ENCODE results near the gene CARMIL1. TPM values are rescaled to one million over a fixed set of nuclear protein-coding genes. Genes with fewer than 3 reads are reported as not detected.

Gene CARMIL1
- total RNA-seq, 1 donor from 2014 or later, result 19.1 TPM

- Mint-ChIP-seq H3K4me3 (ENCODE audit: unreplicated experiment) (peak overlapping the region; percentile 95), H3K36me3 (ENCODE audit: low read depth, unreplicated experiment) (no peaks in the 10 kb centered on the region), H3K27me3 (ENCODE audit: low read depth, unreplicated experiment) (no peaks in the 10 kb centered on the region), H3K9me3 (ENCODE audit: unreplicated experiment) (no peaks in the 10 kb centered on the region), H3K27ac (ENCODE audit: unreplicated experiment) (peak overlapping the region; percentile 76), H3K4me1 (ENCODE audit: low read depth, unreplicated experiment) (peaks cover 12% of the 10 kb centered on the region)
- no peak for DNase-seq (ENCODE audit: low read depth)
- no peaks in the 10 kb centered on the region for H3K9me3 ChIP-seq (ENCODE audit: insufficient read depth, low read depth, low read length)
- no peaks in the 10 kb centered on the region for H3K36me3 ChIP-seq (ENCODE audit: insufficient read depth, low read length)
- peak overlapping the region; percentile 89 for H3K9ac ChIP-seq (ENCODE audit: low read length)
- peak overlapping the region; percentile 95 for H2AFZ ChIP-seq (ENCODE audit: low read depth, low read length)
- no peaks in the 10 kb centered on the region for H3K79me2 ChIP-seq (ENCODE audit: insufficient read depth, low read length)
- H3K4me2 ChIP-seq (ENCODE audit: low read length), result peak overlapping the region; percentile 100
- no peaks in the 10 kb centered on the region for H4K20me1 ChIP-seq (ENCODE audit: insufficient read depth, low read length)
- H3K27ac ChIP-seq (ENCODE audit: low read depth, low read length), result no peak overlapping the region
- peak overlapping the region; percentile 82 for H3K4me3 ChIP-seq (ENCODE audit: insufficient read depth, low read depth, low read length)
- H3K27me3 ChIP-seq (ENCODE audit: insufficient read depth, low read length), result no peaks in the 10 kb centered on the region
- H3K4me1 ChIP-seq (ENCODE audit: insufficient read depth, low read length), result peaks cover 15% of the 10 kb centered on the region
- FAIRE-seq, result no peak
- TF ChIP-seq EZH2 (IDR thresholded peaks at IDR 0.05; ENCODE audit: insufficient read depth, low read length), result no peak
- TF ChIP-seq, protein P1, sequence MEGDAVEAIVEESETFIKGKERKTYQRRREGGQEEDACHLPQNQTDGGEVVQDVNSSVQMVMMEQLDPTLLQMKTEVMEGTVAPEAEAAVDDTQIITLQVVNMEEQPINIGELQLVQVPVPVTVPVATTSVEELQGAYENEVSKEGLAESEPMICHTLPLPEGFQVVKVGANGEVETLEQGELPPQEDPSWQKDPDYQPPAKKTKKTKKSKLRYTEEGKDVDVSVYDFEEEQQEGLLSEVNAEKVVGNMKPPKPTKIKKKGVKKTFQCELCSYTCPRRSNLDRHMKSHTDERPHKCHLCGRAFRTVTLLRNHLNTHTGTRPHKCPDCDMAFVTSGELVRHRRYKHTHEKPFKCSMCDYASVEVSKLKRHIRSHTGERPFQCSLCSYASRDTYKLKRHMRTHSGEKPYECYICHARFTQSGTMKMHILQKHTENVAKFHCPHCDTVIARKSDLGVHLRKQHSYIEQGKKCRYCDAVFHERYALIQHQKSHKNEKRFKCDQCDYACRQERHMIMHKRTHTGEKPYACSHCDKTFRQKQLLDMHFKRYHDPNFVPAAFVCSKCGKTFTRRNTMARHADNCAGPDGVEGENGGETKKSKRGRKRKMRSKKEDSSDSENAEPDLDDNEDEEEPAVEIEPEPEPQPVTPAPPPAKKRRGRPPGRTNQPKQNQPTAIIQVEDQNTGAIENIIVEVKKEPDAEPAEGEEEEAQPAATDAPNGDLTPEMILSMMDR (IDR thresholded peaks at IDR 0.05; ENCODE audit: insufficient read depth, low read depth, low read length), result no peak
Measured at GRCh38 chr6:25279748-25280343, 672 bp downstream of the CARMIL1 start.

- H3K79me2 ChIP-seq (ENCODE audit: insufficient read depth, low read length), result no peaks in the 10 kb centered on the region
Measured at GRCh38 chr6:25280344-25281074, 1.3 kb downstream of the CARMIL1 start.

More at GRCh38 chr6:25280344-25281074, 1.3 kb downstream of the CARMIL1 start:
- Mint-ChIP-seq H3K27ac (ENCODE audit: unreplicated experiment) (peak overlapping the region; percentile 76), H3K4me3 (ENCODE audit: unreplicated experiment) (peak overlapping the region; percentile 95), H3K4me1 (ENCODE audit: low read depth, unreplicated experiment) (peaks cover 12% of the 10 kb centered on the region), H3K9me3 (ENCODE audit: unreplicated experiment) (no peaks in the 10 kb centered on the region), H3K36me3 (ENCODE audit: low read depth, unreplicated experiment) (peaks cover 5% of the 10 kb centered on the region), H3K27me3 (ENCODE audit: low read depth, unreplicated experiment) (no peaks in the 10 kb centered on the region)
- Histone ChIP-seq H3K36me3 (ENCODE audit: insufficient read depth, low read length) (no peaks in the 10 kb centered on the region), H3K27ac (ENCODE audit: low read depth, low read length) (no peak overlapping the region), H3K4me3 (ENCODE audit: insufficient read depth, low read depth, low read length) (peak overlapping the region; percentile 82), H2AFZ (ENCODE audit: low read depth, low read length) (peak overlapping the region; percentile 95), H3K9me3 (ENCODE audit: insufficient read depth, low read depth, low read length) (no peaks in the 10 kb centered on the region), H3K4me2 (ENCODE audit: low read length) (peak overlapping the region; percentile 100), H4K20me1 (ENCODE audit: insufficient read depth, low read length) (no peaks in the 10 kb centered on the region), H3K4me1 (ENCODE audit: insufficient read depth, low read length) (peaks cover 15% of the 10 kb centered on the region), H3K27me3 (ENCODE audit: insufficient read depth, low read length) (no peaks in the 10 kb centered on the region), H3K9ac (ENCODE audit: low read length) (peak overlapping the region; percentile 89)
- TF ChIP-seq EZH2 (IDR thresholded peaks at IDR 0.05; ENCODE audit: insufficient read depth, low read length), result no peak
- TF ChIP-seq, protein P1 (IDR thresholded peaks at IDR 0.05; ENCODE audit: insufficient read depth, low read depth, low read length), result no peak
- FAIRE-seq, result no peak
- DNase-seq (ENCODE audit: low read depth), result no peak

Measured in astrocyte (in vitro differentiated cells and primary cell).